H1 (cell line): ENCODE data around the gene RANBP9. TPM values are rescaled to one million over a fixed set of nuclear protein-coding genes. Genes with fewer than 3 reads are reported as not detected.

Experiments used
- CTCF ChIA-PET: fragments of 300-600 bp; sonication (Branson Sonifier 250); formaldehyde crosslinking; loops from one replicate; lab custom pipeline; 2021; ENCODE audit not compliant: partially characterized antibody; lab: Charles Lee
- POLR2A ChIA-PET: fragments of 300-600 bp; sonication (Branson Sonifier 250); formaldehyde crosslinking; loops from one replicate; lab custom pipeline; 2021; ENCODE audit warnings: inconsistent platforms; ENCODE audit not compliant: partially characterized antibody; lab: Charles Lee
- DNase-seq, 2 experiments: peaks; one replicate each; pipeline versions ENCODE4 v3.0.0 to v3.0.0-alpha.2; 2010 to 2022; ENCODE audit warnings: low spot score in 2 of 2, low read depth in 1 of 2, mixed read lengths in 1 of 2
- FAIRE-seq: peaks from 2 replicates; lab custom pipeline; 2011; peaks lifted over from hg19 to GRCh38; lab: Jason Lieb, UNC
- H2AFZ ChIP-seq: 2 replicates; pipeline ENCODE4 v1.8.1; 2012; ENCODE audit warnings: low read length, inconsistent platforms
- H2AK5ac ChIP-seq: 2 replicates; pipeline ENCODE4 v1.6.1; 2013; ENCODE audit warnings: low read depth, low read length
- H2BK120ac ChIP-seq: replicated peaks from 2 replicates; pipeline ENCODE3; 2013; ENCODE audit warnings: low read depth, low read length, inconsistent platforms
- H2BK12ac ChIP-seq: 2 replicates; pipeline ENCODE4 v1.6.1; 2013; ENCODE audit warnings: low read depth, low read length
- H2BK15ac ChIP-seq: 2 replicates; pipeline ENCODE4 v1.6.1; 2013; ENCODE audit warnings: low read length
- H2BK20ac ChIP-seq: 2 replicates; pipeline ENCODE4 v1.6.1; 2013; ENCODE audit warnings: low read length
- H2BK5ac ChIP-seq: 2 replicates; pipeline ENCODE4 v1.6.1; 2013; ENCODE audit warnings: low read depth, low read length
- H3K14ac ChIP-seq: 2 replicates; pipeline ENCODE4 v1.6.1; 2013; ENCODE audit warnings: inconsistent platforms; ENCODE audit not compliant: insufficient read length
- H3K18ac ChIP-seq: 2 replicates; pipeline ENCODE4 v1.6.1; 2013; ENCODE audit warnings: low read length; ENCODE audit errors: extremely low read depth
- H3K23ac ChIP-seq: 2 replicates; pipeline ENCODE4 v1.6.1; 2013; ENCODE audit warnings: inconsistent platforms; ENCODE audit not compliant: insufficient read length
- H3K23me2 ChIP-seq: 2 replicates; pipeline ENCODE4 v1.6.1; 2013; ENCODE audit warnings: low read depth, low read length
- H3K27ac ChIP-seq: 2 replicates; pipeline ENCODE4 v1.6.1; 2011; ENCODE audit warnings: low read depth, low read length, inconsistent platforms
- H3K27me3 ChIP-seq, 4 experiments: replicated peaks in 1 of 4; 1 replicate in 1 of 4; 2 replicates in 3 of 4; pipeline versions ENCODE4 v1.6.1 to v1.8.1; 2011 to 2013; ENCODE audit warnings: low read length in 3 of 4, mild to moderate bottlenecking in 3 of 4, inconsistent platforms in 2 of 4, mixed read lengths in 2 of 4, moderate library complexity in 1 of 4; ENCODE audit not compliant: control insufficient read depth in 3 of 4, insufficient read depth in 3 of 4; ENCODE audit errors: extremely low read depth in 1 of 4
- H3K36me3 ChIP-seq, 4 experiments: 2 replicates each; pipeline versions ENCODE4 v1.6.1 to v1.8.1; 2011 to 2013; ENCODE audit warnings: mild to moderate bottlenecking in 4 of 4, low read length in 3 of 4, moderate library complexity in 2 of 4, control low read depth in 1 of 4, inconsistent platforms in 1 of 4; ENCODE audit not compliant: insufficient read depth in 4 of 4, control insufficient read depth in 2 of 4
- H3K4ac ChIP-seq: replicated peaks from 2 replicates; pipeline ENCODE3; 2013; ENCODE audit warnings: low read length, low read depth, mixed read lengths, inconsistent platforms; ENCODE audit not compliant: insufficient read length
- H3K4me1 ChIP-seq, 4 experiments: replicated peaks in 1 of 4; 1 replicate in 1 of 4; 2 replicates in 3 of 4; pipeline versions ENCODE4 v1.6.1 to v1.8.1; 2011 to 2013; ENCODE audit warnings: low read length in 3 of 4, inconsistent platforms in 2 of 4, mixed read lengths in 1 of 4; ENCODE audit not compliant: insufficient read depth in 4 of 4, control insufficient read depth in 3 of 4
- H3K4me2 ChIP-seq, 2 experiments: 2 replicates each; pipeline versions ENCODE4 v1.6.1 to v1.8.1; 2011 to 2013; ENCODE audit warnings: low read depth in 2 of 2, low read length in 2 of 2, control low read depth in 1 of 2, inconsistent platforms in 1 of 2, mild to moderate bottlenecking in 1 of 2; ENCODE audit not compliant: insufficient read depth in 1 of 2
- H3K4me3 ChIP-seq, 4 experiments: fragments of 200-600, 300-600 bp in 1 of 4; sonication (generic), shearing (Covaris generic), sonication (Bioruptor Twin) in 1 of 4; 2 replicates each; pipeline versions ENCODE4 v1.5.1 to v1.8.1; 2011 to 2016; ENCODE audit warnings: low read length in 4 of 4, low read depth in 3 of 4, control low read depth in 2 of 4, inconsistent platforms in 2 of 4, mild to moderate bottlenecking in 2 of 4, mixed read lengths in 1 of 4, moderate library complexity in 1 of 4; ENCODE audit not compliant: insufficient read depth in 2 of 4; ENCODE audit errors: extremely low read depth in 1 of 4
- H3K56ac ChIP-seq: replicated peaks from 2 replicates; pipeline ENCODE3; 2013; ENCODE audit warnings: low read depth, mild to moderate bottlenecking, mixed read lengths, low read length, inconsistent platforms; ENCODE audit not compliant: insufficient read length
- H3K79me1 ChIP-seq: 2 replicates; pipeline ENCODE4 v1.6.1; 2013; ENCODE audit warnings: low read depth, low read length, control low read depth
- H3K79me2 ChIP-seq, 2 experiments: 2 replicates each; pipeline versions ENCODE4 v1.6.1 to v1.8.1; 2012 to 2013; ENCODE audit warnings: low read length in 2 of 2, mild to moderate bottlenecking in 2 of 2, inconsistent platforms in 1 of 2; ENCODE audit not compliant: insufficient read depth in 2 of 2, control insufficient read depth in 1 of 2
- H3K9ac ChIP-seq, 4 experiments: replicated peaks in 1 of 4; 1 replicate in 1 of 4; 2 replicates in 3 of 4; pipeline versions ENCODE4 v1.6.1 to v1.8.1; 2011 to 2013; ENCODE audit warnings: low read depth in 3 of 4, low read length in 3 of 4, control low read depth in 2 of 4, mild to moderate bottlenecking in 2 of 4, moderate library complexity in 2 of 4, inconsistent platforms in 1 of 4; ENCODE audit errors: extremely low read depth in 1 of 4
- H3K9me3 ChIP-seq, 2 experiments: 2 replicates each; pipeline versions ENCODE4 v1.6.1 to v1.8.1; 2012 to 2013; ENCODE audit warnings: mild to moderate bottlenecking in 2 of 2, moderate library complexity in 2 of 2, control low read depth in 1 of 2, inconsistent platforms in 1 of 2, low read depth in 1 of 2, low read length in 1 of 2, mixed read lengths in 1 of 2; ENCODE audit not compliant: insufficient read depth in 2 of 2
- H4K20me1 ChIP-seq, 2 experiments: replicated peaks in 1 of 2; 2 replicates each; pipeline versions ENCODE3 to v1.8.1; 2011 to 2013; ENCODE audit warnings: inconsistent platforms in 2 of 2, low read length in 2 of 2, mild to moderate bottlenecking in 1 of 2; ENCODE audit not compliant: insufficient read depth in 2 of 2, control insufficient read depth in 1 of 2
- H4K5ac ChIP-seq: 2 replicates; pipeline ENCODE4 v1.6.1; 2013; ENCODE audit warnings: low read length, low read depth, mixed read lengths, inconsistent platforms; ENCODE audit not compliant: insufficient read length
- H4K8ac ChIP-seq: 2 replicates; pipeline ENCODE4 v1.8.0; 2013; ENCODE audit warnings: mild to moderate bottlenecking, moderate library complexity, low read length, inconsistent platforms; ENCODE audit not compliant: insufficient read depth; ENCODE audit errors: extremely low read depth
- H4K91ac ChIP-seq: replicated peaks from 2 replicates; pipeline ENCODE3; 2013; ENCODE audit warnings: low read length, mixed read lengths, inconsistent platforms; ENCODE audit not compliant: insufficient read length
- ATF3 ChIP-seq: IDR thresholded peaks from 2 replicates; pipeline ENCODE4 v1.6.1; 2011; ENCODE audit warnings: low read depth, mild to moderate bottlenecking, low read length; ENCODE audit not compliant: insufficient read depth
- BRCA1 ChIP-seq: IDR thresholded peaks from 2 replicates; pipeline ENCODE4 v1.6.1; 2012; ENCODE audit warnings: low read depth, low read length, improper control_type of control experiment
- CBX5 ChIP-seq: fragments of 300-800, 300-1000 bp; sonication (generic); IDR thresholded peaks from 2 replicates; pipeline ENCODE4 v1.7.1; 2016; ENCODE audit warnings: antibody characterized with exemption, low read length, low read depth
- CTBP2 ChIP-seq: IDR thresholded peaks from 2 replicates; pipeline ENCODE4 v1.7.0; 2011; ENCODE audit warnings: borderline replicate concordance, mild to moderate bottlenecking, moderate library complexity, mixed read lengths, low read length; ENCODE audit not compliant: insufficient read depth, insufficient read length
- FOSL1 ChIP-seq: IDR thresholded peaks from 2 replicates; pipeline ENCODE4 v1.6.1; 2011; ENCODE audit warnings: mild to moderate bottlenecking, low read depth, low read length, moderate library complexity; ENCODE audit not compliant: insufficient read depth
- HDAC2 ChIP-seq, 2 experiments: fragments of 300-600 bp in 1 of 2; sonication (generic) in 1 of 2; IDR thresholded peaks; 2 replicates each; pipeline ENCODE4 v1.6.1; 2011 to 2012; ENCODE audit warnings: low read depth in 2 of 2, low read length in 2 of 2, mild to moderate bottlenecking in 2 of 2, moderate library complexity in 2 of 2, borderline replicate concordance in 1 of 2, inconsistent platforms in 1 of 2
- KDM1A ChIP-seq: fragments of 200-600, 300-600 bp; sonication (generic); IDR thresholded peaks from 2 replicates; pipeline ENCODE4 v1.7.1; 2016; ENCODE audit warnings: mild to moderate bottlenecking, low read length, borderline replicate concordance
- MAX ChIP-seq: IDR thresholded peaks from 2 replicates; pipeline ENCODE4 v1.6.1; 2012; ENCODE audit warnings: inconsistent platforms
- POLR2A ChIP-seq, 2 experiments: IDR thresholded peaks; 1 replicate in 1 of 2; 2 replicates in 1 of 2; pipeline ENCODE4 v1.6.1; 2011; ENCODE audit warnings: low read depth in 2 of 2, low read length in 2 of 2, mild to moderate bottlenecking in 2 of 2; ENCODE audit errors: control extremely low read depth in 1 of 2
- SIX5 ChIP-seq: IDR thresholded peaks from 2 replicates; pipeline ENCODE4 v1.6.1; 2011; ENCODE audit warnings: mild to moderate bottlenecking, low read depth, low read length
- TAF7 ChIP-seq: optimal IDR thresholded peaks from 2 replicates; pipeline ENCODE3; 2011; ENCODE audit warnings: low read depth, mild to moderate bottlenecking, inconsistent platforms, low read length, moderate library complexity, borderline replicate concordance
- WGBS, 2 experiments: shearing (Covaris generic) in 1 of 2; methylation state at CpG; one replicate each; pipeline versions ENCODE4 v1.1.6 to v1.1.7; 2013 to 2015; ENCODE audit warnings: low lambda C conversion rate in 2 of 2, mixed read lengths in 2 of 2, inconsistent platforms in 1 of 2, low coverage in 1 of 2, missing lambda C conversion rate in 1 of 2; ENCODE audit not compliant: insufficient replicate concordance in 2 of 2, insufficient coverage in 1 of 2, insufficient read length in 1 of 2; ENCODE audit errors: extremely low coverage in 1 of 2, missing lambda C conversion rate in 1 of 2; 5-methylcytosine and 5-hydroxymethylcytosine counted together
- polyA plus RNA-seq, 7 experiments: library from polyadenylated mRNA; depleted of rRNA in 3 of 7; stranded (reverse) in 5 of 7; unstranded in 2 of 7; fragments of >200 nt in 5 of 7; fragments of 200-250 nt in 2 of 7; gene quantifications; 1 replicate in 5 of 7; 2 replicates in 1 of 7; 4 replicates in 1 of 7; pipeline versions ENCODE4 v1.2.1 to v1.2.3, GENCODE V29; 2011 to 2013; ENCODE audit warnings: missing spikeins in 2 of 7, mixed read lengths in 2 of 7
- total RNA-seq: library from RNA; stranded (reverse); fragmentation: NEBNext Ultra II Directional; extraction: Animal tissue kit (Norgen Biotek cat#: 25700); gene quantifications from 2 replicates; pipeline ENCODE4 v1.2.1, GENCODE V29; 2021

RANBP9 gene
- total and polyA plus RNA-seq, 2 of the 8 experiments (the other 6 are each of a cell fraction or from before 2014, with no cell fraction given): 13.0 to 36.7 TPM

- Histone ChIP-seq H3K23ac (no peak overlapping the region), H3K36me3 (peaks cover 2 to 30% (median 10%) of the 10 kb centered on the region in 4 experiments; a peak in 5 of 8 replicates), H2BK15ac (no peak overlapping the region), H4K5ac (no peak overlapping the region), H3K9ac (no peak overlapping the region), H2AFZ (no peak overlapping the region), H3K79me1 (no peaks in the 10 kb centered on the region), H3K4ac (no peak overlapping the region), H3K27ac (no peak overlapping the region), H2BK5ac (no peak overlapping the region), H3K18ac (no peak overlapping the region), H3K27me3 (no peaks in the 10 kb centered on the region), H3K4me1 (peaks cover 0 to 9% (median 2%) of the 10 kb centered on the region in 4 experiments; a peak in 2 of 7 replicates), H4K8ac (no peak overlapping the region), H2BK120ac (no peak overlapping the region), H3K56ac (no peak overlapping the region), H3K14ac (no peak overlapping the region), H3K23me2 (no peaks in the 10 kb centered on the region; the same call in 1 of the 2 replicates), H3K4me2 (no peak overlapping the region), H3K79me2 (no peaks in the 10 kb centered on the region), H2BK20ac (no peak overlapping the region), H4K91ac (no peak overlapping the region), H3K9me3 (no peaks in the 10 kb centered on the region), H2AK5ac (no peak overlapping the region), H4K20me1 (no peaks in the 10 kb centered on the region), H2BK12ac (no peak overlapping the region), H3K4me3 (no peak overlapping the region)
- DNase-seq (no peak), FAIRE-seq (no peak)
- ChIA-PET CTCF (interaction anchor here (1.5 kb wide), 1 partner anchor 8 kb away, joined by 5 read pairs; no protein-coding TSS in a partner anchor), POLR2A (interaction anchor here (2.3 kb wide), 1 partner anchor 18 kb away, joined by 5 read pairs; the partner anchor contains the start of gene NOL7)
- WGBS, 2 experiments: 82% methylated on average over 2 of the region's 2 CpGs; no CpG with 5 or more reads in 1 of the 2 experiments
- TF ChIP-seq HDAC2 (IDR thresholded peaks at IDR 0.05; ENCODE audit: borderline replicate concordance in 1 of 2, low read depth in 2 of 2, low read length in 2 of 2) (peak in 1 of 2 experiments; percentile 52; a peak in 1 of 4 replicates), BRCA1 (no peak), CTBP2 (no peak), ATF3 (no peak), MAX (no peak), TAF7 (no peak), FOSL1 (no peak), POLR2A (IDR thresholded peaks at IDR 0.05; ENCODE audit: control extremely low read depth in 1 of 2, low read depth in 2 of 2, low read length in 2 of 2) (no peak), KDM1A (peak; percentile 65; the same call in 1 of the 2 replicates), SIX5 (no peak), CBX5 (no peak)
Measured at GRCh38 chr6:13633343-13633742, 78.3 kb downstream of the RANBP9 start.
